HS-5 (cell line): ENCODE data around the gene TPRX2.
"Not testable (repeated sequence)": the region's sequence is repeated elsewhere in the genome, so short reads cannot be mapped to it uniquely, and the experiment has no call there.

Source experiments
- DNase-seq: peaks from one replicate; pipeline ENCODE4 v3.0.0-alpha.2; 2012; ENCODE audit warnings: low read depth

The TPRX2 gene

DNA sequence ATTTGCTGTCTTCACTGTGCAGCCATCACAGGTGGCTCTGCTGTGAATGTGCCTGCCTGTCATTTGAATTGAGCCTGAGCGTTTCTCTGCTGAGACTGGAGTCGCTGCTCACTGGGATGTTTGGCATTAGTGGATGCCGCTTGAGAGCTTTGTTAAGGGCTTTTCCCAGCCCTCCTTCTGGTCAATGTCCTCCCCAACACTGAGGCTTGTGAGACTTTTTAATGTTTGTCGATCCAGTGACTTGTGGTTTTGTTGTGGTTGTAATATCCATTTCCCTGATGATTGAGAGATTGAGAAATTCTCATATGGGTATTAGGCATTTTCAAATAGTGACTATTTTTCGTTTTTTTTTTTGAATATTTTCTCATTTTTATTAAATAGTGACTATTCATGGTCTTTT is 2.6 kb downstream of the TPRX2 start:
- no peak for DNase-seq

DNA sequence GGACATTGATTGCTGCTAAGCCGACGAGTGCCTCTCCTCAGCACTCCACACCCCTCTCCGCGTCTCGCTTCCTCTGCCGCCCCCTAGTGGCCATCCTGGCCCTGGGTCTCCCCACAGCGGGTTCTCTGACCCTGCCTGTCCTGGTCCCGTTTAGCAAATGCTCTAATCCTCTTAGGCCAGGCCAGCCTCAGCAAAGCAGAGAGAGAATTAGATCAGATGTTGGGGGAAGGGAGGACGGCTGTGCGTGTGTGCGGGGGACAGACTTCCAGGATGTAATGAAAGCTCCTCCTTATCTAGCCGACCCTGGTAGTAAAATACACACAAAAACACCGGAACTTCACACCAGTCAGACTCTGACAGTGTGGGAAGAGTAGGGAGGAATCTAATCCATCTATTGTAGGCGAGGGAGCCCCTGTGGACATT is 4.5 kb downstream of the TPRX2 start:
- DNase-seq = no peak

DNA sequence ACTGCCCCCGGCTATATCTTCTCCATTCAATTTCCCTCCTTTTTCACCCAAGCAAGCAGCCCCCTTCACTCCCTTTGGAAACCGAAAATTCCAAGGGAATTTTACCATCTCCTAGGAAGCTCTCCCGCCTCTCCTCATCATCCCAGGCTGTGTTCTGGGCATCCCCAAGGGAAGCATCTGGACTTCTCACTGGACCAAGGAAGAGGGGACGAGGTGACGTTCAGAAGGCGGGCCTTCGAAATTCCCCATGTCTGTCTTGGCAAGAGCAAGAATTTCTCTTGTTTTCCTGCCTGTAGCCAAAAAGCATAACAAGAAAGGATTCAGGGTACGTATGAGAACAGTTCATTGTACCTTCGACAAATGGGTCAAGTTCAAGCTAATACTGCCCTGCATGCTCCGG is 6.1 kb downstream of the TPRX2 start:
- DNase-seq = no peak

DNA sequence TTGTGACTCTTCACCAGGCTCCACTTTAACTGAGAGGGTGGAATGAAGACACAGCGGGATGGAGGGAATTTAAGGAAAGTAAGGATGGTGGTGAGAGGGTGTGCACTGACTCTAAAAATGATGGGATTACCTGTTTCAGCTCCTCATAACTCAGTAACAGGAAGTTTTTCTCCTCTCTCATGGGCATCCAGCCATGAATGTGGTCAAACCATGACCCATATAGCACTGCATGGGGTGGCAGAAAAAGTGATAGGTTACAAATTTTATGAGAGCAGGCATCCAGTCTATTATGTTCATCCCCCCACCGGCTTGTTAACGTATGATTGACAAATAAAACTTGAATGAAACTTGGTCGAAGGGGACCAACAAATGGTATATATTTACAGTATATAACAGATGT is 19.9 kb downstream of the TPRX2 start:
- no peak for DNase-seq

DNA sequence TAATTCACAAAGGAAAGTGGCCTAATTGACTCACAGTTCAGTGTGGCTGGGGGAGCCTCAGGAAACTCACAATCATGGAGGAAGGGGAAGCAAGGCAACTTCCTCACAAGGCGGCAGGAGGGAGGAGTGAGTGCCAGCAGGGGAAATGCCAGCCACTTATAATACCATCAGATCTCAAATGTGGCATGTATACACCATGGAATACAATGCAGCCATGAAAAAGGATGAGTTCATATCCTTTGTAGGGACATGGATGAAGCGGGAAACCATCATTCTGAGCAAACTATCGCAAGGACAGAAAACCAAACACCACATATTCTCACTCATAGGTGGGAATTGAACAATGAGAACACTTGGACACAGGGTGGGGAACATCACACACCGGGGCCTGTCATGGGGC is 20.4 kb downstream of the TPRX2 start:
- DNase-seq = not testable (repeated sequence)

DNA sequence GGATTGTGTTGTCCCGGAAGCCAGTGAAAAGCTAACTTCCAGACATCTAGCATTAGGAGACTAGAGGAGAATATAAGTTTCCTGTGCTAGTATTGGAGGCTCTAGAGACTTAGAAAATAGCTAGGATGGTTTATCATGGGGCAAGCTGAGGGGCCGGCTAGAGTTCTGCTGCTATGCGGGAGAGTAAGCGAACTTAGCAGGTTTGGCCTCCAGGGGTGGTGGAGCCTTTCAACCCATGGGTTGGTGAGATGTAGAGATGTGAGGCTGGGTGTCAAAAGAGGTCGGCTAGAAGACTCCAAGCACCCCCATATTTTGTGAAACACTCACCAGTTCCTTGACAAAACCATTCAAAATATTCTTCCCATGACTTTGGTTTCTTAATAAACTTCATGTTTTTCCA is 22.7 kb downstream of the TPRX2 start:
- DNase-seq = no peak

DNA sequence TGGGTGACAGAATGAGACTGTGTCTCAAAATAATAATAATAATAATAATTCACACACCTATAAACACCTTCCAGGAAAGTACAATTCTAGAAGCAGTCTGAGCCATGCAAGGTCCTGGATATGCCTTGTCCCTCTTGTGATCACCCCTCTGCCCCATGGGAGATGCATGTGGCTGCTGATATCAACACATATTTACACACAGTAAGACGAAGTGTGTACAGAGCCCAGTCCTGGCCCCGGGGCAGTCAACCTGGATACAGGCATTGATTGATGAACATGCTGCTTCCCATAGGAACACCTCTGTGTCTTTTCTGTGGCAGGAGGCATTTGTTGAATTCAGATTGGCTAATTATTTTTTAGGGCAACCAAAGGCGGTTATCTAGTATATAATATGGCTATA is 23.9 kb downstream of the TPRX2 start:
- no peak for DNase-seq

DNA sequence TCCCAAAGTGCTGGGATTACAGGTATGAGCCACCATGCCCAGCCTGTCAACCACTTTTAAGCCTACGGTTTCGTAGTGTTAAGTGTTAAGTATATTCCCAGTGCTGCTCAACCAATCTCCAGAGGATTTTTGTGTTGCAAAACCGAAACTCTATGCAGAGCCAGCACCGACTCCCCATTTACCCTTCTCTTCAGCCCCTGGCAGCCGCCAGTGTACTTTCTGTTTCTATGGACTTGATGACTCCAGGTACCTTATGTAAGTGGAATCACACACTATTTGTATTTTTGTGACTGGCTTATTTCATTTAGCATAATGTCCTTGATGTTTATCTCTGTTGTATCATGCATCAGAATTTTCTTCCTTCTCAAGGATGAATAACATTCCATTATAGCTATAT is 26.0 kb downstream of the TPRX2 start:
- no peak for DNase-seq

DNA sequence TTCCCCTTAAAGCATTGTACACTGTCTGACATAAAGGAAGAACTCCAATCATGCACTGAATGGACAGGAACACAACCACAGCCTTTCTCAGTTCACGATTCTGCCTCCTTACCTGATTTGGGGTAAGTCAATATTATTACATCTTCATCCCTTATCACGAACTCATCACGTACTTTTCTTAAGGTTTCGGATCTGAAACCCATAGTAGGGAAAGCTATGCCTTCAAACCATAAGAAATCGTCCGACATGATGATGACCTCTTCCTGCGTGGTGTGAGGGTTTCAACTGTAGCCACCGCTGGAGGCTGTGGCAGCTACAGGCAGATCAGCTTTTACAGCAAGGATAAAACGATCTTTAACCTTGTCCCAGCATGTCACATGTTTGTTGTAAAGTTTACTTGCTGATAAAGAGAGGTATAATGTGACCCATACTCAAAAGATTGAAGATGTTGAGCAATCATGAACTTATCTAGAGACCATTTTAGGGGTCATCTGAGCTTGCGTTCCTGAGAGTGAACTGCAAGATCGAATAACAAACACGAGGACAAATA is 27.1 kb downstream of the TPRX2 start, which contains the start of gene SULT2A1:
Gene SULT2A1, minus strand, starts transcription at position 306 of the 550 bp plus-strand sequence. Its CDS starts 58 bp downstream, at position 248.
- DNase-seq = no peak

DNA sequence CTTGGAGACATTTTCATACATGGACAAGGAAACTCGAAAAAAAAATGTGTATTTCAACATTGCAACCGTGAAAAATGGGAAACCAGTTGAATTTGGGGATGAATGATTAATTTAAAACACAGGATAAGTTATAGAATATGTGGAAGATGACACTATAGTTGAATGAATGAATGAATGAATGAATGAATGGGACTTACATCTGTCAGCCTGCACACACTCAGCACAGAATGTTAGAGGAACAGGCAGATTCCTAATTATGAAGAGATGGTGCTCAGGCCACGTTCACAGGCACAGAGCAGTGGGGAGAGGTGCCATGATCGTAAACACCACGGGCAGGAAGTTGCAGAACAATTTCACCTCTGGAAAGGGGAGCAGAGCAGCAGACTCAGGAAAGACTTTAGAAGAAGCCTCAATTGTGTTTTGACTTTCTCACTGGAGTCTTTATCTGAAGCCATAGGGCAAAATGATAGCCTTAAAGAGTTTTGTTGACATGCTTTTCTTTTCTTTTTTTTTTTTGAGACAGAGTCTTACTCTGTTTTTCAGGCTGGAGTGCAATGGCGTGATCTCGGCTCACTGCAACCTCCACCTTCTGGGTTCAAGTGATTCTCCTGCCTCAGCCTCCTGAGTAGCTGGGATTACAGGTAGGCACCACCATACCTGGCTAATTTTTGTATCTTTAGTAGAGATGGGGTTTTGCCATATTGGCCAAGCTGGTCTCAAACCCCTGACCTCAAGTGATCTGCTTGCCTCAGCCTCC is 32.0 kb downstream of the TPRX2 start:
- no peak for DNase-seq

DNA sequence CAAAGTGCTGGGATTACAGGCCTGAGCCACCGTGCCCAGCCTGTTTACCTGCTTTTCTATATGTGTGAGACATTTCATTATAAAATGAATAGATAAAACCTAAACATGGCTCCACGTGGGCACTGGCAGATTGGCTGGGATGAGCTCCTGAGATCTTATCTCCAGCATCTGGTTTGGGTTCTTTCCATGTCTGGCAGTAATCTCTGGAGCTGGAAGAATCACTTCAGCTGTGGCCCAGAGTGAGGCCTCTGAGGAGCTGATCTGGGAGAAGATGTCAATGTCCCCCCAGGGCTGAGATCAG is 32.5 kb downstream of the TPRX2 start:
- no peak for DNase-seq

DNA sequence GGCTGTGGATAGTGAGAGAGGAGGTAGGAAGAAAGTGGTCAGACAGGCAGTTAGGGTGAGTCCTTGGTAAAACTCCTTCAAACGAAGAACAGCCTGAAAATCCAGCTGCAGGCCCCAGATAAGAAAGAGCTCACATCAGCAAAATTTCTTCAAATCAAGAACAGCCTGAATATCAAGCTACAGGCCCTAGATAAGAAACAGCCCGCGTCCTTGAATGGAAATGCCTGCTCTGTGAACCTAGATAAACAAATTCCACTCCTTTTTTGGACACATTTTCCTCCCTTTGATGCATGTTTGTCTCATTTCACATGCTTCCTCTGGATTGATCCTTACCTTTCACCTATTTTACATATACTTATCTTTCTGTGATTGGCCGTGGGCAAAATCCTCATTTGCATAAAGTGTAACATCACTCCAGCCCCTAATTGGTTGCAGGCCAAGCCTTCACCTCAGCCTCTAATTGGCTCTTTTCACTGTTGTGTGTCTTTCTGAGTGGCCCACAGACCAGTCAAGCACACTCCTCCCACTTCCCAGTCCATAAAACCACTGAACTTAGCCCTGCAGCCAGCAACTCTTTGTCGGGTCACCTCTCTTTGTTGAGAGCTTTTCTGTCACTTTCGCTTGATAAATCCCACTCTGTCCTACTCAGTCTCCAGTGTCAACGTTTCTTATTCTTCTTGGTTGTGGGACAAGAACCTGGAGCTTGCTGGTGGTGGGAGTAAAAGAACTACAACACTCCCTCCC is 33.1 kb downstream of the TPRX2 start:
- no peak for DNase-seq

DNA sequence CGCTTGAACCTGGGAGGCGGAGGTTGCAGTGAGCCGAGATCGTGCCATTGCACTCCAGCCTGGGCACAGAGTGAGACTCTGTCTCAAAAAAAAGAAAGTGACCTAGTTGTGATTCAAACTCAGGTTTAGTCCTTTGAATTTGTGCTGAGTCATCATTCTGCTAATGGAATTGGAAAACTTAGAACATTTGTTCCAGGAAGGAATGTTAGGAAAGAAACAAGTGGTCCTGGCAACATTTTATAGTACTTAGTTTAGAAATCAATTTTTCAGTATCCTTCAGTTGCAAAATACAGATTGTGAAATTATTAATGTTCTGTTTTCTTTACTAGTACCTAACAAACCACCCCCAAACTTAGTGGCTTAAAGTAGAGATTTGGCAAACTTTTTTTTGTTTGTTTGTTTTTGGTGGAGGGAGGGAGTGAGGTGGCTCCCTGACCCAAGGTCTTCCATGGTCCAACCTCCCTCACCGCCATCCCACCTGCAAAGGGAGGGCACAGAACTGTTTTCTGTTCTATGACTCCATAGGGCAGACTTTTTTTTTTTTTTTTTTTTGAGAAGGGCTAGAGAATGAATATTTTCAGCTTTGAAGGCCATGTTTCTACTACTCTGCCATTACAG is 36.2 kb downstream of the TPRX2 start:
- DNase-seq = no peak

DNA sequence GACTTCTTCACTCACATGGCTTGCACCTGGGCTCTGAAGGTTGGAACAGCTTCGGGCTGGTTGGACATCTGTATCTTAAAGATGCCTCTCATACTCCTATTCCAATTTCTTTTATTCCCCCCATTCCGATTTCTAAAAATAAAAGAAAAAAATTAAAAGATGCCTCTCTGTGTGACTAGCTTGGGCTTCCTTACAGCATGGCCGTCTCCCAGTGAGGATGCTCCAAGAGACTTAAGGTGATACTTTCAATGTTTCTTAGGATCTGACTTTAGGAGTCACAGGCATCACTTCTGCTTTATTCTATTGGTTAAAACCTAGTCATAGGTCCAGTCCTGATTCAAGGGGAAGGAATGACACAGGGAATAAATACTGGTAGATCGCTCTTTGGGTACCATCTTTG is 37.0 kb downstream of the TPRX2 start:
- DNase-seq = no peak

DNA sequence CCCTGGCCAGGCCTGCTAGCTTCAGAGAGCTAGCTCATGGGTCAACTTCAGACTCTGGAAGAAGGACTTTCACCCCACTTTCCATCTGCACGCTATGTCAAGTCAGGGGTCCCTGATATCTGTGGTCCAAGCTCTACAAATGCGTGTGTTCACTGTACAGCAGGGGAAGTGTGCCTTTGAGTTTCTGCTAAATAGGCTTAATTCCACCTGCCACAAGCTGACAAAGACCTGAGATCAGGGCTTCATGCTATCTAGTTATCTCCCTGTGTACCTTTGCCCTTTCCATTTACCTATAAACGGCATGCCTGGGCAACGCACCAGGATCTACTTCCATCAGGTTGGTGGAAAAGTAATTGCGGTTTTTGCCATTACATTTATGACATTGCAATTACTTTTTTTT is 37.7 kb downstream of the TPRX2 start:
- no peak for DNase-seq

DNA sequence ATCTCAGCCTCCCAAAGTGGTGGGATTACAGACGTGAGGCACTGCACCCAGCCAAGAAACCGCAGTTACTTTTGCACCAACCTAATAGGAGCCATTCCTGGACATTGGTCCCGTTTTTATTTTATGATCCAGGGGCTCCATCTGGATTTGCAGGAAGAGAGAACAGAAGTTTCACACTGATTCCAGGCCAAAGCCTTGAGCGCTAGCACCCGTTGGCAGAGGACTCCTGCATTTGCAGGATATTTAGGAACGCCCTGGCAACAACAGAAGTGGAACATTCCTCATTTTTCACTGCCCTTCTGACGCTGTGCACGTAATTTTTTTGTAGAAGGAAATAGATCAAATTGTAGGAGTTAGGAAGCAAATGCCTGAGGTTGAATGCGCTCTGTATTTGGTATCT is 38.8 kb downstream of the TPRX2 start:
- DNase-seq = no peak

DNA sequence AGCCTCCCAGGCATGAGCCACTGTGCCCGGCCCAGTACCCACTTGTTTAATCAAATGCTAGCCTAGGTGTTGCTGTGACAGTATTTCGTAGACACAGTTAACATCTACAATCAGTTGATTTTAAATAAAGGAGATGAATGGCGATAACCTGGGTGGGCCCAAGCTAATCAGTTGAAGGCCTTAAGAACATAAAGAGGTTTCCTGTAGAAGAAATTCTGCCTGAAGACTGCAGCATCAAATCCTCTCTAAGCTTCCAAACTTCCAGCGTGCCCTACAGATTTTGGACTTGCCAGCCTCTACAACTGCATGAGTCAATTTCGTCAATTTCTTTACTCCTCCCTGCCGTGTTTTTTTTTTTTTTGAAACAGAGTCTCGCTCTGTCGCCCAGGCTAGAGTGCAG is 40.3 kb downstream of the TPRX2 start:
- DNase-seq = no peak

DNA sequence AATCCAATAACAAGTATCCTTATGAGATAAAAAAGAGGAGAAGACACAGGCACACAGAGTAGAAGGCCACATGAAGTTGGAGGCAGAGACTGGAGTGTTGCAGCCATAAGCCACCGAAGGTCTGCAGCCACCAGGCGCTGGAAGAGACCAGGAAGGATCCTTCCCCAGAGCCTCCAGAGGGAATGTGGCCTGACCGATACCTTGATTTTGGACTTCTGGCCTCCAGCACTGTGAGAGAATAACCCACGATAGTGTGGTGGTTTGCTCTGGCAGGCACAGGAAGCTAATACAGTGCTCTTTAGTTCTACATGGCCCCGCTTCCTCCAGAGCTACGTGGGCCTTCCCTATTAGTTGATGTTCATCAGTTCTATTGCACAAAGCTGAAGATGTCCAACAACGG is 42.3 kb downstream of the TPRX2 start:
- no peak for DNase-seq

DNA sequence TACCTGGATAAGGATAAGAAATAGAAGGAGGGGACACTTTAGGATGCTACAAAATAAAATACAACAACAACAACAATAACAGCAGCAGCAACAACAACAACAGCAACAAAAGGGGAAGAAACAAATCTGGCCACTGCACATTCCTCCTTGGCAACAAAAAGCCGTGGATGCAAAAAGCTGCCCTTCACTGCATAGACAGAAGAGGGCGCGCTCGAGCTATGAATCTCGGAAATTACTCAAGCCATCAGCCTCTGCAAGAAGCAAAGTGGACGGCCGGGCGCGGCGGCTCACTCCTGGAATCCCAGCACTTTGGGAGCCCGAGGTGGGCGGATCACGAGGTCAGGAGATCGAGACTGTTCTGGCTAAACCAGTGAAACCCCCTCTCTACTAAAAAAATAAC is 50.3 kb downstream of the TPRX2 start:
- not testable (repeated sequence) for DNase-seq

DNA sequence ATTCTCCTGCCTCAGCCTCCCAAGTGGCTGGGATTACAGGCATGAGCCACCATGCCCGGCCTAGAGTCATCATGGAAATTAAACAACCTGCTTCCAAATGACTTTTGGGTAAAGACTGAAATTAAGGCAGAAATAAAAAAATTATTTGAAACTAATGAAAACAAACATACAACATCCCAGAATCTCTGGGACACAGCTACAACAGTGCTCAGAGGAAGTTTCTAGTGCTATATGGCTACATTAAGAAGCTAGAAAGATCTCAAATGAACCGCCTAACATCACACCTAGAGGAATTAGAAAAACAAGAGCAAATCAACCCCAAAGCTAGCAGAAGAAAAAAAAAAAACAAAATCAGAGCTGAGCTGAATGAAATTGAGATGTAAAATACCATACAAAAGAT is 51.2 kb downstream of the TPRX2 start:
- DNase-seq = not testable (repeated sequence)
